ENCODE results near the gene FKBP11. TPM values are rescaled to one million over a fixed set of nuclear protein-coding genes. Genes with fewer than 3 reads are reported as not detected.

FKBP11 gene
- total RNA-seq (10 to 100 TPM in 3 of 4 donors, 1 to 10 TPM in 1; 3.9 to 14.8 (median 12.3) TPM), polyA plus RNA-seq (7.6 TPM)
- long read RNA-seq, donor 1, full-length matches to known transcripts: 5 of 5 reads
- long read RNA-seq, donor 1, partial matches to known transcripts: 0 of 5 reads
- long read RNA-seq, donor 1, other reads (novel, unspliced or antisense): 0 of 5 reads
- long read RNA-seq, donor 2, full-length matches to known transcripts: 7 of 8 reads
- long read RNA-seq, donor 2, partial matches to known transcripts: 0 of 8 reads
- long read RNA-seq, donor 2, other reads (novel, unspliced or antisense): 1 of 8 reads
- long read RNA-seq, donor 3, full-length matches to known transcripts: 11 of 13 reads
- long read RNA-seq, donor 3, partial matches to known transcripts: 1 of 13 reads
- long read RNA-seq, donor 3, other reads (novel, unspliced or antisense): 1 of 13 reads
- long read RNA-seq, donor 4, full-length matches to known transcripts: 1 of 2 reads
- long read RNA-seq, donor 4, partial matches to known transcripts: 1 of 2 reads
- long read RNA-seq, donor 4, other reads (novel, unspliced or antisense): 0 of 2 reads

DNA sequence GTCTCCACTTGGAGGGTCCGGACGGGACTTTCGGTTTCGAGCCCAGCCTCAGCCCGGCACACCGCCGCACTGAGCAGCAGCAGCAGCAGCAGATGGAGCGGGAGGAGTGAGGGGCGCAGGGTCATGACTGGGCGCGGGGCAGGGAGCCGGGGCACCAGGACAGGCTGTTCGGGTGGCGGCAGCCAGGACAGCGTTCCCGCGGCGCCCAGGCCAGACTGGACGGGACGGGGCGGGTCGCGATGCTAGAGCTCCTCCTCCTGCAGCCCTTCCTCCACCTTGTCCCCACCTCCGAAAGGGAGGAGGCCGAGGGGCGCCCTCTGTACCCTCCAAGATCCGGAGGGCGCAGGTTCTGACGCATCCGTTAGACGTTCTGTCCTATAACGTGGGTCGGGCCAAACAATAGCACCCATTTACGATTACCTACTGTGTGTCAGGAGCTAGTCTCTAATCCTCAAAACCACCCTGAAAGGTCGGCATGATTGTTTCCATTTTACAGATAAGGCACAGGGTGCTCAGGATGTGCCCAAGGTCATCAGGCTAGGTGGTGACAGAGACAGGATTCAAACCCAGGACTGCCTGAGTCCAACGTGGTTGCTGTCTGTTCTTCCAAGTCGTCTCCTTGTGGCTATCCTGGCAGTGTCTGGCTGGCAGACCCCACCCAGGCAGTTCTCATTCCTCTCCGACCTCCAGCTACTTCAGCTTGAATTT, at the start of gene FKBP11:
TSS of gene FKBP11 (minus strand) at position 189 of the 708 bp plus-strand sequence. CDS start at position 125, 64 bp downstream.
- 4% methylated on average over 38 of the region's 38 CpGs for WGBS
- intact Hi-C loops (cut with DNase I): no loop called here

DNA sequence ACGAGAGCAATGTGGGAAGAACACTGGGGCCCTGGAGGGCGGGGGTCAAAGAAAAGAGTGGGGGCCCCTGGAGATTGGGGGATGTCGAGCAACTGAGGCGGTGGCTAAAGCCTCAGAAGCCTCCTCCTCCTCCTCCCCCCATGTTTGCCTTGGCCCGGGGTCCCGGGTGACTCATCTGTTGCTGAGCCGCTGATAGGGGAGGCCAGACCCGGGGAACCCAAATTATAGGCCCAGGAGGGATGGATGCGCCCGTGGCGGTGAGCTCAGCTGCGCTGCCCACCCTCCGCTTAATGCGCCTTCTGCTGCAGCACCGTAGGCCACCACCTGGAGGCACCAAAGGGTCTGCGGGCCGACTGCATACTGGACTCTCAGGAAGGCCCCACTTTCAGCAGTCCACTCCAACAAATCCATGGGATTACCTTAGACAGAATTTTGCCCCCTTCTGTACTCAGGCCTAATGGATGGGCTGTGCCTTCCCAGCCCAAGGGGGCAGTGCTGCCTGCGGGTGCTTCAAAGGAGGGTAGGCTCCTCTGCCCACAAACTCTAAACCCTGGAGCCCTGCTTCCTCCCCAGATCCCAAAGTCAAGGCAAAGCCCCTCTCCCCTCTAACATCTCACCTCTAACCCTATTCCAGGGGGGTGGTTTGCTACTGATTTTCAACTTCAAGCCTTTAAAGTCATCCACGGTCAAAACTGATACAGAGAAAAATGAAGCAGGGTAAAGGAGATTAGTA, 48.8 kb upstream of the FKBP11 start:
- Histone ChIP-seq H3K4me3 (ENCODE audit: low read length) (no peak overlapping the region), H3K27me3 (ENCODE audit: control insufficient read depth, insufficient read depth) (no peaks in the 10 kb centered on the region), H3K9me3 (ENCODE audit: control insufficient read depth, low read length) (no peaks in the 10 kb centered on the region), H3K4me1 (ENCODE audit: control insufficient read depth, insufficient read depth, low read length) (peaks cover 11% of the 10 kb centered on the region), H3K27ac (ENCODE audit: low read length) (peak overlapping the region; percentile 23)
- intact Hi-C loops (cut with DNase I): no loop called here
- 17% methylated on average over 19 of the region's 19 CpGs for WGBS
- DNase-seq (peak; percentile 86 to 92 (median 91)), ATAC-seq (peak; percentile 68 to 71)

More for the DNA sequence above, at the start of gene FKBP11:
- Histone ChIP-seq H3K27me3 (ENCODE audit: control insufficient read depth, insufficient read depth) (no peaks in the 10 kb centered on the region), H3K4me3 (ENCODE audit: low read length) (peak within 1 kb of the TSS; percentile 56), H3K4me1 (ENCODE audit: control insufficient read depth, insufficient read depth, low read length) (no peaks in the 10 kb centered on the region), H3K9me3 (ENCODE audit: control insufficient read depth, low read length) (no peaks in the 10 kb centered on the region), H3K27ac (ENCODE audit: low read length) (no peak within 1 kb of the TSS)
- DNase-seq (peak; percentile 80 to 90 (median 86)), ATAC-seq (peak; percentile 95 to 96)

- no peaks in the 10 kb centered on the region for H3K27me3 ChIP-seq (ENCODE audit: control insufficient read depth, insufficient read depth)
- H3K27ac ChIP-seq (ENCODE audit: low read length): peak overlapping the region; percentile 23
- ATAC-seq (peak; percentile 83 to 85), DNase-seq (peak; percentile 91 to 94 (median 93))
- no peaks in the 10 kb centered on the region for H3K9me3 ChIP-seq (ENCODE audit: control insufficient read depth, low read length)
- 13% methylated on average over 12 of the region's 12 CpGs for WGBS
- no peak overlapping the region for H3K4me3 ChIP-seq (ENCODE audit: low read length)
- intact Hi-C loops (cut with DNase I): no loop called here
- peaks cover 5% of the 10 kb centered on the region for H3K4me1 ChIP-seq (ENCODE audit: control insufficient read depth, insufficient read depth, low read length)
Measured at GRCh38 chr12:48973531-48973930, 48.2 kb upstream of the FKBP11 start.

DNA sequence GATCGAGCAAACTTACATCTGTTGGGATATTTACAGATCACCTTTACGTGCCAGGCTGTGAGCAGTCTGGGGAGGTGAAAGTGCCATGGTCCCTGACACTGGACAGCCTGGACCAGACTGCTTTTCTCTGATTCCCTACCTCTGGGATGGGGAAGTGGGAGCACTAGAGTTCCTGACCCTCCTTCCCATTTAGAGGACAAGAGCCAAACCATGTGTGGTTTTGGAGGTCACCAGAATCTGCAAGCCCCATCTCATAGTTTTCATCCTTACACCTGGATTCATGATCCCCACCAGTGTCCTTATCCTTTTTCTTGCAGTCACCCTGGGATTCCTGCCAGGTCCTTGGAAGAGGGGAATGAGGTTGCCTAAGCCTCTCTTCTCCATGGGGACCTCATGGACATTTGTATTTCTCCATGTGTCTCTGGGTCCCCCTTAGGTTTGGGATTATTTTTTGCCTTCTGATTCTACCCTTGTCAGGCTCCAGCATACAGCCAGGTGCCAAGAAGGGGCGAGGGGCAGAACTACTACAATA, 47.7 kb upstream of the FKBP11 start:
- intact Hi-C loops (cut with DNase I): no loop called here
- H3K9me3 ChIP-seq (ENCODE audit: control insufficient read depth, low read length): no peaks in the 10 kb centered on the region
- peak in 1 of 3 donors; percentile 58 for DNase-seq
- WGBS: 32% methylated on average over 3 of the region's 3 CpGs
- no peak overlapping the region for H3K4me3 ChIP-seq (ENCODE audit: low read length)
- ATAC-seq: no peak
- H3K4me1 ChIP-seq (ENCODE audit: control insufficient read depth, insufficient read depth, low read length): peaks cover 2% of the 10 kb centered on the region
- no peaks in the 10 kb centered on the region for H3K27me3 ChIP-seq (ENCODE audit: control insufficient read depth, insufficient read depth)
- H3K27ac ChIP-seq (ENCODE audit: low read length): peak overlapping the region; percentile 9

DNA sequence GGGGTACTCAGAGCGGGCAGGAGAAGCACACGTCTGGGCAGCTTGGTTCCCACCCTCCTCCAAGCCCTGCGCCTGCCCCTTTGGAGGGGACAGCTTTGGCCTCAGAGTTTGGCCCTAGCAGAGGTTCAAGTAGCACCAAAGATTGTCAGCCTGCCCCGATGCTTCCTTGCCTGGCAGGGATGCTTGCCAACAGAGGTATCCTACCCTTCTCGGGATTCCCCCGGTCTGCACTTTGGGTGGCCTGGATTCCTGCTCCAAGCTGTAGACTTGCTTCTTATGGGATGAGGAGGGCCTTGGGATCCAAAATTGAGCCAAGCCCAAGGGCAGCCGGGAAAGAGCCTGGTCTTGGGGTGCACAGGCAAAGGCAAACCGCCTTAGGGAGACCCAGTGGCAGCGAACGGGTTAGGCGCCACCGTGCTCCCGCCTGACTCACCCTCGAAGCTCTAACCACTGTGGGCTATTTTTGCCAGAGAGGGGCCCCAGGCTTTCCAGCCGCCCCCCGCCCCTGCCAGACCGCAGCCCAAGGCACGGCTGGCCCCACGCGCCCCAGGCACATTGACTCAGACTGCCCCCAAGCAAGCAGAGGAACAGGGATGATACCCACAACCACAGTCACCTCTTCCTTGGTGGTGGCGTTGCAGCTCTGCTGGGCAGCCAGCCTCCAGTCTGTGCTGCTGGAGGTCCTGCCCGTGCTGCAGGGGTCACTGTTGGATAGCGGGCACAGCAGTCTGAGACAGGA, 47.1 kb upstream of the FKBP11 start:
- WGBS: 28% methylated on average over 23 of the region's 23 CpGs
- ATAC-seq (no peak), DNase-seq (peak in 1 of 3 donors; percentile 50)
- Histone ChIP-seq H3K9me3 (ENCODE audit: control insufficient read depth, low read length) (no peaks in the 10 kb centered on the region), H3K27me3 (ENCODE audit: control insufficient read depth, insufficient read depth) (no peaks in the 10 kb centered on the region), H3K27ac (ENCODE audit: low read length) (no peak overlapping the region), H3K4me3 (ENCODE audit: low read length) (no peak overlapping the region), H3K4me1 (ENCODE audit: control insufficient read depth, insufficient read depth, low read length) (peaks cover 2% of the 10 kb centered on the region)
- intact Hi-C loops (cut with DNase I): no loop called here

DNA sequence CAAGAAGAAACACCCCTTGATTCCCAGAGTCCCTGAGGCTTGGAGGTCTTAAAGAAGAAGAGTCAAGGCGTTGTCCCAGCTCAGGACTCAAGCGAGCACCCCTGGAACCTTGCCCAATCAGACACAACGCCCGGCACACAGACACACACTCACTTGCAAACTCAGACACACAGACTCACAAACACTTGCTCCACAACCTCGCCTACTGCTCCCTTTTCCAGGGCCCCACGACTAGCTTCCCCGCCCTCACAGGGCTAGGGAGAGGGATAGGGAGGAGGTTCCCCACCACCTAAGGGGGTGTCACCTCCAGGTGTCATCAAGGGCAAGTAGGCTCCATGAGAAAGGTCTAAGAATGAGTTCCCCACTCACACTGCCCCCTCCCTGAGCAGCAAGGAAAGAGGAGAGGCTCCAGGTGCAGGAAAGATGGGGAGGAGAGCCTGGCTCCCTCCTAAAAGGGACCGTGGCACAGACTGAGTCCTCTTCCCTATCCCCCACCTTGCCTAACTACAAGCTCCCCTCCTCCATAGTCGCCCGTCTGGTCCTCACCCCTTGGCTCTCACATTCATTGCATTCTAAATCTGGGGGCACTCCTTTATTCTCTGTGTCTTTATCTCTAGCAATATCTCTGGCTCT, 45.5 kb upstream of the FKBP11 start:
- H3K4me1 ChIP-seq (ENCODE audit: control insufficient read depth, insufficient read depth, low read length): peaks cover 2% of the 10 kb centered on the region

GRCh38 chr12:48969833-48970701, 44.8 kb upstream of the FKBP11 start:
- intact Hi-C loops (cut with DNase I): no loop called here
- WGBS: 11% methylated on average over 77 of the region's 77 CpGs
- Histone ChIP-seq H3K27ac (ENCODE audit: low read length) (no peak overlapping the region), H3K4me1 (ENCODE audit: control insufficient read depth, insufficient read depth, low read length) (peaks cover 2% of the 10 kb centered on the region), H3K27me3 (ENCODE audit: control insufficient read depth, insufficient read depth) (no peaks in the 10 kb centered on the region), H3K4me3 (ENCODE audit: low read length) (no peak overlapping the region), H3K9me3 (ENCODE audit: control insufficient read depth, low read length) (no peaks in the 10 kb centered on the region)
- DNase-seq (peak in 2 of 3 donors; percentile 69 to 72), ATAC-seq (peak; percentile 6 to 27)

More for the DNA sequence above, 45.5 kb upstream of the FKBP11 start:
- H3K27ac ChIP-seq (ENCODE audit: low read length): no peak overlapping the region
- DNase-seq: peak in 1 of 3 donors; percentile 57
- H3K27me3 ChIP-seq (ENCODE audit: control insufficient read depth, insufficient read depth): no peaks in the 10 kb centered on the region
- H3K4me3 ChIP-seq (ENCODE audit: low read length): peak overlapping the region; percentile 29
- intact Hi-C loops (cut with DNase I): no loop called here
- WGBS: 33% methylated on average over 10 of the region's 10 CpGs
- no peaks in the 10 kb centered on the region for H3K9me3 ChIP-seq (ENCODE audit: control insufficient read depth, low read length)
- ATAC-seq: no peak

GRCh38 chr12:48969160-48969771, 44.0 kb upstream of the FKBP11 start:
- Histone ChIP-seq H3K9me3 (ENCODE audit: control insufficient read depth, low read length) (no peaks in the 10 kb centered on the region), H3K27ac (ENCODE audit: low read length) (no peak overlapping the region), H3K27me3 (ENCODE audit: control insufficient read depth, insufficient read depth) (no peaks in the 10 kb centered on the region), H3K4me1 (ENCODE audit: control insufficient read depth, insufficient read depth, low read length) (peaks cover 2% of the 10 kb centered on the region), H3K4me3 (ENCODE audit: low read length) (no peak overlapping the region)
- WGBS: 52% methylated on average over 8 of the region's 8 CpGs
- intact Hi-C loops (cut with DNase I): no loop called here
- DNase-seq (peak in 1 of 3 donors; percentile 33), ATAC-seq (no peak)

DNA sequence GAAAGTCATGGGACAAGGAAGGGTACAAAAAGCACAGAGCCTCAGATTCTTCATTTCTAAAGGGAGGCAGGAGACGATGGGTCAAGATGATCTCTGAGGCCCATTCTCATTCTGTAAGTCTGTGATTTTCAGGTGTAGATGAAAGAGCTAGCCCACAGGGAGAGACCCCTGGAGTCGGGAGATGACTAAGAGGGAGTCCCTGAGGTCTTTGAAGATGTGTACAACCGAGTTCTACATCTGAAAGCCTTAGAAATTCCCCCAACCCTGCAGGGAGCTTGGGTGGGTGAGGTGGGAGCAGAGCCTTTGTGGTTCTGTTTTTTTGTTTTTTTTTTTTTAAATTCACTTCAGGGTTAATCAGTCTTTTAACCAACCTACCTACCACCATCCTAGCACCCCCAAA, 43.2 kb upstream of the FKBP11 start:
- Histone ChIP-seq H3K27ac (ENCODE audit: low read length) (no peak overlapping the region), H3K4me3 (ENCODE audit: low read length) (no peak overlapping the region), H3K4me1 (ENCODE audit: control insufficient read depth, insufficient read depth, low read length) (no peaks in the 10 kb centered on the region), H3K9me3 (ENCODE audit: control insufficient read depth, low read length) (no peaks in the 10 kb centered on the region), H3K27me3 (ENCODE audit: control insufficient read depth, insufficient read depth) (no peaks in the 10 kb centered on the region)
- intact Hi-C loops (cut with DNase I): no loop called here
- no peak for ATAC-seq
- 83% methylated on average over 3 of the region's 3 CpGs for WGBS
- no peak for DNase-seq

Measured in right cardiac atrium (tissue), 5 donors.